ENCODE results near the gene CACNA1H.

CACNA1H gene

DNA sequence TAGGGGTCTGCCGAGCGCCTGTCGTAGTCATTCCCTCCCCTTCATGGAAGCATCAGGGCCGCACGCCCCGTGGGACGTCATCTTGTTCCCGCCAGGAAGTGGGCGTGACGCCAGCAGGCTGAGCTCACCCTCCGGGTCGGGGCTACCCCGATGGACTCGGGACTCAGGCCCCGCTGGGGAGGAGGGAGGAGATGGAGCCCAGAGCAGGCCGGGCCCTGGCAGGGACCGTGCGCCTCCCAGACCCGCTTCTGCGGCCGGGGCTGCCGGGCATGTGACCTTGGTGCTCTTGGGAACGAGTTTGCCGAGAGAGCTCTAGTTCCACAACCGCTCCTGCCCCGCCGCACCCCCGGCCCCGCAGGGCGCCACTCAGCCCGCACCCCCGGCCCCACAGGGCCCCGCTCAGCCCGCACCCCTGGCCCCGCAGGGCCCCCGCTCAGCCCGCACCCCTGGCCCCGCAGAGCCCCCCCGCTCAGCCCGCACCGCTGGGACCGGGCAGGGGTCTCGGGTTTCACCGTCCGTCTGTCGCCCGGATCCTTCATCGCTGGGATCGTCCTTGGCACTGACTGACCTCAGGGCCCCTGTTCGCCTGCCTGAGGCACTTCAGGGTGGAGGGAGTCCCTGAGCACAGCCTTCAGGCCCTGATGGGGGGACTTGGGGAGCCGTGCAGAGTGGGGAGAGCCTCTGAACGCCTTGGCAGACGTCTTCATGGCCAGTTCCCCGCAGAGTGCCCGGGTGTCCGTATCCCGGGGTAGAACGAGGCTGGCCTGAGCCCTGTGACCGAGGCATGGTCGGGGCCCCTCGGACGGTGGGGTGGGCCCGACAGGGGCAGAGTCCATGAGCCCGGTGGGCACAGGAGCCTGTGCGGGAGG, 5.8 kb downstream of the CACNA1H start:
- DNase-seq (ENCODE audit: low read depth), result no peak

DNA sequence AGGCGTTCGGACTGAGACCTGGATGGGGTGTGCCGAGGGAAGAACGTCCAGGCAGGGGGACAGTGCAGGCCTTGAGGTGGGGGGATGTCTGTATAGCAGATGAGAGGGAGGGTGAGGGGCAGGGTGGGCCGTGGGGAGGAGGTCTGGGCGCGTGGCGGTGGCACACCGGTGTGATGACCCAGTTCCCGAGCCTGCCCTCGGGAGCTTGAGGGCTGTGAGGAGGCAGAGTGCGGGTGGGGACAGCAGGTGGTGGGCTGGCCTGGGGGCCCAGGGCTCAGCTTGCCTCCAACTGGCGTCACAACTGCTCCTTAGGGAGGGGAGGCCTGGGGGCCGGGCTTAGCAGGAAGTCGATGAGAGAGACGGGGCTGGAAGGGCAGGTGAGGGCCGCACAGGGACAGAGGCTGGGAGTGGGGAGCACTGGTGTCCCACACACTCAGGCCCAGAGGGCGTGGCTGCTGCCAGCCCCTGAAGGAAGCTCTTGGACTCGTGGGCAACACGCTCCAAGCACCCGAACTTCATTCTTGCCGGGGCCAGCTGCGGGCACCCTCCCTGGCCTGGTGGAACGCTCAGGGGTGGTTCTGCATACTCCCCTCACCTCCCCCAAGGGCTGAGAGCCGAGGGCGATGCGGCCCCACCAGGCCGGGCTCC, 6.5 kb downstream of the CACNA1H start:
- no peak for DNase-seq (ENCODE audit: low read depth)

DNA sequence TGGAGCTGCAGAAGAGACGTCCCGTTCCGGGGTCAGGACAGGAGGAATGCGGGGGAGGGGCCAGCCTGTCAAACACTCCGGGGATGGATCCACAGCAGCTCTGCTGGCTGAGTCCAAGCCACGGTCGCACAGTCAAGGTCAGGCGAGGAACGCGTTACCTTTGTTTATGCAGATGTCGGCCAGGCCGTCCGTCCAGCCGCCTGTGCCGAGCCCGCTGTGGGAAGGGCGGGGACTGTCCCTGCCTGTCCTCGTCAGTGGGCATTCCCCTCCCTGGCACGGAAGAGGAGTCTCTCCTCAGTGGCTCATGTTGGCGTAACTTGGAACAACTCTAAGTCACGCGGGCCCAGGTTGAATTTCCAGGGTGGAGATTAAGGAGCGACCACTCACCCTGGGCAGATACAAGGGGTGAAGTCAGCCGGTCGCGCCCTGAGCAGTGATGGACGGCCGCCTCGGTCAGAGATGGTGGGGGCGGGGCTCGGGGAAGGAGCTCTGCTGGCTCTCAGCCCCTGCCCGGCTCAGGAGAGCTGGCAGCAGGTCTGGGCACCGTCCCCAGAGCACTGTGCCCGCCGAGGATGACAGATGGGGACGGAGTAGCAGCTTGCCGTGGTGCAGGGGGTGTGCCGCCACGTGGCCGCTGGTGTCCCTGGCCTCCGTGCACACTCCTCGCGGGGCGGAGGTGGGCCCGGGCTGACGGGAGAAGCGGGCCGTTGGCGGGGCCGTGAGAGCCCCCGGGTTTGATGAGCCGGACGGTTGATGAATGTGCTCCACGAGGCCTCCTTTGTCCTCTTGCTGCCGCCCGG, 7.3 kb downstream of the CACNA1H start:
- DNase-seq (ENCODE audit: low read depth), result no peak

DNA sequence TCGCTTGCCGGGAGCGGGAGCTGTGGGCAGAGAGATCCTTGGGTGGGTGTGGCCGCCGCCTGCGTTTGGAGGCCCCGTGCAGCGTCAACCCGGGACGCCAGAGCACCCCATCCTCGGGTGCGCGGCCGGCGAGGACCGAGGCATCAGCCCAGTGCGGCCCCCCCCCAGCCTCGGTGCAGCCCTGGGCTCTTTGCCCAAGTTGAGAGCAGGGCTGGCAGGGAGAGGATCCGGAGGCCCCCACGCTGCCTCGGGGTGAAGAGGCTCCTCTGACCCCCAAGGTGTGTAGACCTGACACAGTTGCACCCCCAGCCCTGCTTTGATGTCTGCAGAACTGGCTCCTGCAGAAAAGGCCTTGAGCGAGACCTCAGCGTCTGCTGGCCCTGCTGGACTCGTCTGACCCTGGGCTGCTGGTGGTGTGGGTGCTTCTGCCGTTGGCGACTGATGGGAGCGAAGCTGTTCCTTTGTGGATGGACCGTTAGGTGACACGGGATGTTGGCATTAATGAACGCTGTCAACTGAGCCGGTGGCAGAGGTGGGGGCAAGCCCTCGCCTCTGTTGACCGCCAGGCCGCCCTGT, 8.0 kb downstream of the CACNA1H start:
- DNase-seq (ENCODE audit: low read depth), result no peak

DNA sequence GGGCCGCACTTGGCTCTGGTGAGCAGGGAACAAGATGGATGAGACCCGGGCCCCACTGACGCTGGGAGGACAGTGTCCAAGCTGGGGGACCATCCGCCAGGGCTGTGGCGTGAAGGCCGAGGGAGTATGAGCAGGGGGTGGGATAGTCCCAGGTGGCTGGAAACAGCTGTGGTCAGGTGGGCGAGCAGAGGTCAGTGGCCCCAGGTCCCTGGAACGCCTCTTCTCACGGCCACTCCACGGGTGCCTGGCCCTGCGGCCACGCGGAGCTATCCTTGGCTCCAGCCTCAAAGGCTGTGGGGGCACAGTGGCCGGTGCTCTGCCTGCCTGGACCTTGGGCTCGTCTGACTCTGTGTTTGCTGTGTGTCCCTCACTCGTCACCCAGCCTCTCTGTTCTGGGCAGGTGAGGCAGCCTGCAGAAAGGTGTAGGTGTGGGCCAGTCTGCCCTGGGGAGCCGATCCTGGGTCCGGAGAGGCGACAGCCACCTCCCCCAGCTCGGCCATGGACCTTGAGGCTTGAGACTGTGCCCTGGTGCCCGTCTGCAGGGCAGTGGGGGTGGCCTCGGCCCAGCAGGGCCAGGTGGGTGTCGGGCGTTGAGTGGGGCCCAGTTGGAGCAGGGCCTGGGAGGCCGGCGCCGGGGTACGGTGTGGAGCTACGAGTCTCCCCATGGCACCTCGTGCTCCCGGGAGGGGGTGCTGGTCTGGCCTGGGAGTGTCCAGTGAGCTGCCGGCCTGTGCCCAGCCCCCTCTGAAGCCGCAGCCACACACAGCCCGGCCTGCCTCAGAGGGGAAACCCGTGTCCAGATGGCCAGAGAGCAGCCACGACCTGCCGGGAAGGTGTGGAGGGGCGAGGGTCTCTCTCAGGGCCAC, 10.0 kb downstream of the CACNA1H start:
- no peak for DNase-seq (ENCODE audit: low read depth)

DNA sequence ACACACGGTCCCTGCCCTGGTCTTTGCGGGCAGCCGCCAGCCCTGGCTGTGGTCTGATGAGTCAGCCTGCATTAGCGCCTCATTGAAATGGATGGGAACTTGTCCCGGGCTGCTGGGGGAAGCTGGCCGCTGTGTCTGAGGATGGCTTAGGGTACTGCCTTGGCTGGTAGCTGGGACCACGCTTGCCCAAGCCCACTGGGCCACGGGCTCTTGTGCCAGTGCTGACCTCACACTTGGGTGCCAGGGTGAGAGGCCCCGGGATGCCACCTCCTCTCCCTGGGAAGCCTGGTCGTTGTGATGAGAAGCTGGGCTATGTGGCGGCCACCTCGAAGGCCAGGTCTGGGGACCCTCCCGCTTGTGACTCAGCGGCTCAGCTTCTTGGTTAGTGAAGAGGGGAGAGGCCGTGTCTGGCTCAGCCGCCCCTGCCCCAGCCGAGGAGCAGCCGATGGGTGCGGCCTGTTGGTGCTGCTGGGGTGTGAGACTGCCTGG, 10.7 kb downstream of the CACNA1H start:
- no peak for DNase-seq (ENCODE audit: low read depth)

DNA sequence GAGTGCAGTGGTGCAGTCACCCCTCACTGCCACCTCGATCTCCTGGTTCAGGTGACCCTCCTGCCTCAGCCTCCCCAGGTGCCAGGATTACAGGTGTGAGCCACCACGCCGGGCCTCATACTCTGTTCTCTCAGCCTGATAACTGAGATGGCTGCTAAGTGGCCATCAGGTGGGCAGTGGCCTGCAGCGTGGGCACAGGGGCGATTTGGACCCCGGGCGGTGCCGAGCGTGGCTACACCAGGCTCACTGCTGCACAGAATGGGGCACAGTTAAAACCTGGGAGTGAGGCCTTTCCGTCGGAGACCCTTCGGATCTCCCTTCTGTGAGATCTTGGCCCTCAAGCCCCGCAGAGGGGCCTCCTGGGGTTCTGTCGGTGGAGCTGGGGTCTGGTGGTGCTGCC, 11.5 kb downstream of the CACNA1H start:
- no peak for DNase-seq (ENCODE audit: low read depth)

DNA sequence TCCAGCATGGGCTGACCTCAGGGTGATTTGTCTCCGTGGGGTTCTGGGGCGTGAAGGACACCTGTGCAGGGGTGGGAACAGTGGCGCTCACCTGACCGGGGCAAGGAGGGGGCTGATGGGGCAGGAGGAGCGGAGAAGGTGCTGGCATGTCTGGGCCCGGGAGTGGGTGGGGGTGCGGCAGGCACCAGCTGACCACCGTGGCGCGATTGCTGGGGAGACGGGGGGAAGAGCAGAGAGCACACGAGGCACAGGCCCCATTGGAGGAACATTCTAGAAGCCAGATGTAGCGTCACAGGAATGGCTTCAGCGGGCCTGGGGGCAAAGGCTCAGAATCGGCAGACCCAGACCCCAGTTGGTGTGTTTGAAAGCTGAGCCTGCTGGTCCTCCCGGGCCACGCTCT, 12.1 kb downstream of the CACNA1H start:
- no peak for DNase-seq (ENCODE audit: low read depth)

DNA sequence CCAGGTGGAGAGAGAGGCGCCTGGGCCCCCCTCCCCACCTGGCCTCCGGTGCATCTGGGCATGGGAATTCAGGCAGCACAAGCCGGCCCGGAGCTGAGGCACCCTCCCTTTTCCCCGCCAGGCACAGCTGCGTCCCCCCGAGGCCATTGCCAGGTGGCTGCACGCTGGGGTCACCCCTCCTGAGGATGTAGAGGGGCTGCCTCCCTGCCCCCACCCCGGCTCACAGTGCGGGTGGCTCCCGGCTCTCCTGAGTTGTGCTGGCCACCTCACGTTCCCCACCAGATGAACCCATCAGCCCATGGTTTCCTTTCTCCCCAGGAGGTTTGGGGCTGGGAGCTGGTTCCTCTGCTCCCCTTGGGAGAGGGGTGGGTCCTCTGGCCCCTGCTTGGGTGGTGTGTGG, 12.6 kb downstream of the CACNA1H start:
- DNase-seq (ENCODE audit: low read depth), result no peak

DNA sequence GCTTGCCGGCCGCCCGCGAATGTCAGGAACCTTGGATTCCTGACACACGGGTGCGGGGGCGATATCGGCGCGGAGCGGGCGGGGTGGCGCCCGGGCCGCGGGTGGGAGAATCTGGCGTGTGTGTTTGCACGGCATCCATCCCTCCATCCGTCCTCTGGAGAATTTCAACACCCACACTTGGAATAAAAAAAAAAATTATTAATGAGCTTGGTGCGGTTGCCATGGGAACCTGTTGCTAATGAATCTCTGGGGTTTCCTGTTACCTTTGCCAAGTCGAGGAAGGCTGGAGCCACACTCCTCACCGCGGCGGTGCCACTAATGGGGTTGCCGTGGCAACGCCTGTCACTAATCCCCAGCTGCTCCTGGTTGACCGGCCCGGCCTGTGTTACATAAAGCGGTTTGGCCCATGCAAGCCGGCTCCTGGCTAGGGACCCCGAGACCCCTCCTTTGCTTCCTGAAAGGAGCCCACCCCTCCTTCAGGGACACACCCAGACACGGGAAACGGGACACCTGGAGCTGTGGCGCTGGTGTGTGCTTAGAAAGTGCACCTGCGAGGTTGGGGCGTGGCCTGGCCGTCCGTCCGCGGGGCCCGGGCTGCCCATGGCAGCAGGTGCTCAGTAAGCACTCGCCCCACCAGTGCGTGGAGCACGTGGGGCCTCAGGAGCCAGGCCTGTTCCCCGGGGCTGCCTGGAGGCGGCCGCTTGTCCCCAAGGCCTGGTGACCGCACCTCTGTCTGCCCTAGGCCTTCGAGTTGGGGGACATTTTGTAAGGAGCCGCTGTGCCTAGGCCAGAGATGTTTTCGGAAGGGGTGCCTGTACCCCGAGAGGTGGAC, 14.6 kb downstream of the CACNA1H start:
- no peak for DNase-seq (ENCODE audit: low read depth)

DNA sequence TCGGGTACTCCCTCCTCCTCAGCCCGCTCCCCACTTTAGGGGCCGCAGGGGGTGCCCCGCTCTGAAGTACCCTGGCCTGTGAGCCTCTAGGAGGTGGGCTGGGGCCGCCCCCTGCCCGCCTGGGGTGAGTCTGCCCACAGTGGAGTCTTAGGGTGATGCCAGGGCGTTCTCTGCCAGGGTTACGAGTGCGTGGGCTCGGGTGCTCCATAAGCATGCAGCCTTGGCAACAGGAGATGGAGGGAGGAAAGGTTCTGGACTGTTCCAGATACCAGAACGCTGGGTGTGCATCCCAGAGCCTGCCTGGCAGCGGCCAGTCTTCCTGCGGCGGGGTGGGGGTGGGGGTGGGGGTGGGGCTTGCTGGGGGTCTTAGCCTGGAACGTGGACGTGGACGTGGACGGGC, 15.9 kb downstream of the CACNA1H start:
- no peak for DNase-seq (ENCODE audit: low read depth)

DNA sequence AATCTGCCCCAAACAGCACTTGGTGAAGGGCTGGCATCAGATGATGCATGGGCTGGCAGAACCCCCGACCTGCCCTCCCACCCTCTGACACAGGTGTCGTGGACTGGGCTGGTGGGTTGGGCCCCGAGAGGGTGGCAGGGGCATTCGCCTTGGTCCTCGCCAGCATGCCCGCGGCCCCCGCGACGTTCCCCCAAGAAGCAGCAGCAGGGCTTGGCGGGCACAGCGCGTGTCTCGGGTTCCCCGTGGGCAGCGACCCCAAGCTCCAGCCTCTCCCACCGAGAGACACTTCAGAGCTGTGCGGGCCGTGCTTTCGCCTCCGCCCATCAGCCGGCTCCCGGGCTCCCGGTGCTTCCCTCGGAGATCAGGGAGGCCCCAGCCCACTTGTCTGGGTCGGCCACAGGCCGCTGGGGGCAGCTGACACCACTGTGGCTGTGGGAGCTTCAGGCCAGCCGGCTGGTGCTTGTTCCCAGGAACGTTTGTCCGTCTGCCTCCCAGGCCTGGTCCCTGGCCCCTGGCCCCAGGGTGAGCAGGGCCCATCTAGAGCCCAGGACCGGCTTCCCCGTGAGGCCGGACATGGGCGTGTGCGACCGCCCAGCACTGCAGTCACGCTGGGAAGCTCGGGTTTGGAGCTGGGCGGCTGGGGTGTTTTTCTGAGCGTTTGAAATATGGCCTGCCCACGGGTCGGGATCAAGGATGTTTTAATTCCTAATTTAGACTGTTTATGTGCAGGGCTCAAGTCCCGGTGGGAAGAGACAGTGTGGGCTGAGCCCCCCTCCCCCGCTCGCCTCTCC, 16.6 kb downstream of the CACNA1H start:
- no peak for DNase-seq (ENCODE audit: low read depth)

DNA sequence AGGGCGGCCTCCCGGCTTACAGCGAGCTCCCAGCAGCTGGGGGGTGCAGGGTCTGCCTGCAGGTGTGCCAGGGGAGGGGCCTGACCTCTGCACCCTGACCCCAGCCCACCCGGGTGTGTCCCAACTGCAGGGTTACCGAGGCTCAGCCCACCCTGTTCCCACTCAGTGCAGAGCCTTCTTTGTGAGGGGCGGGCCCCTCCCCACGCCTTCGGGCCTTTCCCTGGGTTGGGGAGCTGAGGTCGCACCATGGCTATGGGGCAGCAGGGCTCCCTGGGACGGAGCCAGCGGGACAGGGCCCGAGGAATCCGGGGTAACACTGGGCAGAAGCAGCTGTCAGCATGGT, 17.1 kb downstream of the CACNA1H start:
- no peak for DNase-seq (ENCODE audit: low read depth)

DNA sequence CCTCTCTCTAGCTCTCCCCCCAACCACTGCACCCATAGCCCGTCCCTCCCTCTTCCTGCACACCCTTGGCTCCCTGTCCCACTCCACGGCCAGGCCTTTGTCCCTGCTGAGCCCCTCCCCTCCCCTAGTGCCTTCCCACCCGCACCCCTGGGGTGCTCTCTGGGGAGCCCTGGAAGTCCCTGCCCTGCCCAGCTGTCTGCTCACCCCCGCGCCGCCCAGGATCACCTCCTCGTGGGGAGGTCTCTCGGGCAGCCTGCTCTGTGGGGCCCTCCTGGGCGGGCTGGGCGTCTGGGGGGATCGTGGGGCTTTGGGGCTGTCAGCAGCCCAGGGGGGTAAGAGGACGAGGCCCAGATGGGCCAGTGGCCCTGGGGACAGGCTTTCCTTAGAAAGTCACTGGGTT, 18.1 kb downstream of the CACNA1H start:
- no peak for DNase-seq (ENCODE audit: low read depth)

DNA sequence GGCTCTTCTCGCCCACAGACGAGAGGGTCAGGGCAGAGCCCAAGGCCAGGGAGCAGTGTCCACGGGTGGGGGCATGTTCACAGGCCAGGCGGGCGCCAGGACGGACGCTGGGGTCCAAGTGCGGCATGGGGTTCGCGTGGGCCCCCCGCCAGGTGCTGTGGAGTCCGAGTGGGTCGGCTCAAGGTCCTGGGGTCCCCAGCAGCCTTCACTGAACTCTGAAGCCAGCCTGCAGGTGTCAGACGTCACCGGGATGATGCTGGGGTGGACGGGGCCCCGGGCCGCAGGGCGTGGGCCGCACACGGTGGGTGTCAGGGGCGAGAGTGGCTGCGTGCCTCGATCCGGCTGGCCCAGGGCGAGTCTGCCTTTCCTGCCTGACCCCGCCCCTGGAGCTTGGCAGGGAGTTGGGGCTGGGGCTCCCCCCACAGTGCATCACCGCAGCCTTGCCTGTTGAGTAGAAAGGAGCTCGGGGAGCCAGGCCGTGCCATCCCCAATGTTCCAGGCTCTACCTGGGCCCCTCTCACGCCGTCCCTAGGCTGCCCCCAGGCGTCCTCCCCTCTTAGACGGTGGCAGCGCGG, 19.0 kb downstream of the CACNA1H start:
- no peak for DNase-seq (ENCODE audit: low read depth)

DNA sequence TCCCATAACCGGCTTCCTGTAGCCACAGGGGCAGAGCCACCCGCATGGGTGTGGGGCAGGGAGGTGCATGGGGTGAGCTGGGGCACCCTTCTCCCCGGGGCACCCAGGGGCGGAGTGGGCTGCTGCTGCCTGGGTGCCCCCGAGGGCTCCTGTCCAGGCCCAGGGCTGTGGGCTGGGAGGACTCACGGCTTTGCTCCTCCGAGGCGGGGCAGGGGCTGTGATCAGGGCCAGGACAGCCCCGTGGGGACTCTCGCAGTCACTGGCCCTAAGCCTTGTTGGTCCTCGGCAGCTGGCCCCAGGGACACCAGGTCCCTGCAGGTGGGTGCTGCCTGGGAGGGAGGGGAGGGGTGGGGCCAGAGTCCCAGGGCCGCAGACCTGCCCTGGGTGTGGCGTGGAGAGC, 19.7 kb downstream of the CACNA1H start:
- DNase-seq (ENCODE audit: low read depth), result no peak

DNA sequence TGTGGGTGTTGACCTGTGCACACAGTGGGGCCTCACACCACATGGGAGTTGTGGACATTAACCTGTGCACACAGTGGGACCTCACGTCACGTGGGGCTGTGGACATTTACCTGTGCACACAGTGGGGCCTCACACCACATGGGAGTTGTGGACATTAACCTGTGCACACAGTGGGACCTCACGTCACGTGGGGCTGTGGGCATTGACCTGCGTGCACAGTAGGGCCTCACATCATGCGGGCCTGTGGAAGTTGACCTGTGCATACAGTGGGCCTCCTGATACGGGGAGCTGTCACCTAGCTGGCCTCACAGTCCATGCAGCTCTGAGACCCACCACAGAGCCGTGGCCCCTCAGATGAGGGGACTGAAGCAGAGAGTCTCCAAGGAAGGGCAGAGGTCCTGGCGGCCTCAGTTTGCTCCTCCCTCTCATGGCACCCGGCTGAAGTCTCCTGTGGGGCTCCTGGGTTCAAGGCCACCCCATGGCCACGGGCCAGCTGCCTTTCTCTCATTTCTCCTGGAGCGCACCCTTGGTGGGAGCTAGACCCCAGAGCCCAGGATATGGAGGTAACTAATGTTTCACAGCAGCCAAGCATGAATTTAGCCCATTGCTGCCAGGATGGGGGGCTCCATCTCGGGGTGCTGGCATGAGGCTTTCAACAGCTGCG, 21.0 kb downstream of the CACNA1H start:
- DNase-seq (ENCODE audit: low read depth), result no peak

DNA sequence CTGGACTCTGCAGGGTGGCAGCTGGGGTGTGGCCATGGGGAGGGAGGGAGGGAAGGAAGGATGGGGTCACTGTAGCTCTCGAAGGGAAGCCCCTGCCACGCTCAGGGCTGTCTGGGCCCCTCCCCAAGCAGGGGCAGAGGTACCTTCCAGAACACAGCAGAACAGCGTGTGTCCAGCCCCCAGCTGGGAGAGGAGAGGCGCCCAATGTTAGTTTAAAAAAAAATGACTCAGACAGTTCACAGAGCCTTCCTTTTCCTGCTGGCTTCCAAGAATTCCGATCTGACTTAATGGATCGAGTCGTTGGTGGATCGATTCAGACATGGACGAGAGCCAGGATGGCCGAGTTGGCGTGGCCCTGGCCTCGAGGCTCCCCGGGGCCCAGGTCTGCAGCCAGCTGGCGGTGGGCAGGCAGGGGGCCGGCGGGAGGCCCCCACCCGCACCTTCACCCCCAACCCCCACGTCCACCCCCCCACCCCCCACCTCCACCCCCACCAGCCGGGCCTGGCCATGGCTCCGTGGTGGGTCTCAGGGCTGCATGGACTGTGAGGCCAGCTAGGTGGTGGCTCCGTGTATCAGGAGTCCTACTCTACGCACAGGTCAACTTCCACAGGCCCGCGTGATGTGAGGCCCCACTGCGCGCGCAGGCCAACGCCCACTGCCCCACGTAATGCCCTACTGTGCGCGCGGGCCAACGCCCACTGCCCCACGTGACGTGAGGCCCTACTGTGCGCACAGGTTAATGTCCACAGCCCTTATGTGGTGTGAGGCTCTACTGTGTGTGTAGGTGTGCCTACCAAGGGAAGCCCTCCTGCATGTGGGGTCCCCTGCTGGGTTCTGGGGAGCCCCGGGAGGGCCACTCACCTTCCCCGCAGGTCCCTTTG, 21.8 kb downstream of the CACNA1H start:
- DNase-seq (ENCODE audit: low read depth), result no peak
